Esophagus squamous epithelium (tissue), 4 donors: ENCODE measurements around the gene ZDHHC14.

ENCODE experiments used
- POLR2A ChIP-seq, 4 donors: fragments of 450-650 bp; IDR thresholded peaks; one replicate each; pipeline ENCODE4 v1.6.1; 2017; ENCODE audit warnings: antibody characterized with exemption in 4 of 4, mild to moderate bottlenecking in 4 of 4, moderate library complexity in 3 of 4
- TF ChIP-seq, protein P1 (sequence below), 6 experiments: fragments of 450-650 bp in 4 of 6; fragments of 200-600 bp in 2 of 6; sonication (generic) in 2 of 6; IDR thresholded peaks; one replicate each; pipeline ENCODE4 v1.5.1; 2016 to 2019; ENCODE audit warnings: antibody characterized with exemption in 6 of 6, mild to moderate bottlenecking in 4 of 6, moderate library complexity in 4 of 6

DNA sequence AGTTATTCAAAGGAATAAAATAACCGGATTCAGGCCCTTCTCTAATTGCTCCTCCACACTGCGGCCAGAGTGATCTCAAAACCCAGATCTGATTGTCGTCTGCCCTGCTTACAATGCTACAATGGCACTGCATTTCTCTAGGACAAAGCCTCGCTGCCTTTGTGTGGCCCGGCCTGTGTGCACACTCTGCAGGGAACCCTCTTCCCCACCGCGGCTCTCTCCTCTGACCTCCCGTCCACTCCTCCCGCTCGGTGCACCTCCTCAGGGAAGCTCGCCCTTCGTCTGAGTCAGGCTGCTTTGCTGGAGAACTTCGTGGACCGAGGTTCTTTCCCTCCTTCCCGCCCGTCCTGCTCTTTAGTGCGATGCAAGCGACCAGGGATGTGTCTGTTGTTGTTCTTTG, 340.4 kb downstream of the ZDHHC14 start:
- TF ChIP-seq POLR2A (IDR thresholded peaks at IDR 0.05) = no peak
- TF ChIP-seq, protein P1, sequence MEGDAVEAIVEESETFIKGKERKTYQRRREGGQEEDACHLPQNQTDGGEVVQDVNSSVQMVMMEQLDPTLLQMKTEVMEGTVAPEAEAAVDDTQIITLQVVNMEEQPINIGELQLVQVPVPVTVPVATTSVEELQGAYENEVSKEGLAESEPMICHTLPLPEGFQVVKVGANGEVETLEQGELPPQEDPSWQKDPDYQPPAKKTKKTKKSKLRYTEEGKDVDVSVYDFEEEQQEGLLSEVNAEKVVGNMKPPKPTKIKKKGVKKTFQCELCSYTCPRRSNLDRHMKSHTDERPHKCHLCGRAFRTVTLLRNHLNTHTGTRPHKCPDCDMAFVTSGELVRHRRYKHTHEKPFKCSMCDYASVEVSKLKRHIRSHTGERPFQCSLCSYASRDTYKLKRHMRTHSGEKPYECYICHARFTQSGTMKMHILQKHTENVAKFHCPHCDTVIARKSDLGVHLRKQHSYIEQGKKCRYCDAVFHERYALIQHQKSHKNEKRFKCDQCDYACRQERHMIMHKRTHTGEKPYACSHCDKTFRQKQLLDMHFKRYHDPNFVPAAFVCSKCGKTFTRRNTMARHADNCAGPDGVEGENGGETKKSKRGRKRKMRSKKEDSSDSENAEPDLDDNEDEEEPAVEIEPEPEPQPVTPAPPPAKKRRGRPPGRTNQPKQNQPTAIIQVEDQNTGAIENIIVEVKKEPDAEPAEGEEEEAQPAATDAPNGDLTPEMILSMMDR (IDR thresholded peaks at IDR 0.05) = no peak
